Naive thymus-derived CD4-positive, alpha-beta T cell (primary cell): Measurements from ENCODE around the gene RETSAT. TPM values are rescaled to one million over a fixed set of nuclear protein-coding genes. Genes with fewer than 3 reads are reported as not detected.

Experiments
- ATAC-seq: fragments of 150-1000 bp; cut with Tn5 transposase; 2 replicates; pipeline ENCODE4 v1.10.0; 2021; ENCODE audit warnings: mild to moderate bottlenecking, moderate library complexity
- CTCF ChIA-PET: fragments of 350-600 bp; sonication (Branson Sonifier 250); formaldehyde crosslinking; loops from one replicate; lab custom pipeline; 2021; ENCODE audit warnings: antibody characterized with exemption; lab: Charles Lee
- POLR2A ChIA-PET: fragments of 350-600 bp; sonication (Branson Sonifier 250); formaldehyde crosslinking; loops from one replicate; lab custom pipeline; 2021; ENCODE audit warnings: antibody characterized with exemption, inconsistent platforms; lab: Charles Lee
- DNase-seq, 9 donors: peaks; one replicate each; pipeline versions ENCODE4 v3.0.0 to v3.0.0-alpha.2; 2020 to 2022; ENCODE audit warnings: mixed read lengths in 1 of 9
- H3K27ac ChIP-seq: one replicate; pipeline ENCODE4 v1.7.0; 2013; ENCODE audit warnings: mild to moderate bottlenecking, low read depth, low read length, moderate library complexity
- H3K27me3 ChIP-seq, 2 donors: one replicate each; pipeline ENCODE4 v1.7.0; 2013; ENCODE audit warnings: low read length in 2 of 2, mild to moderate bottlenecking in 2 of 2, moderate library complexity in 2 of 2; ENCODE audit not compliant: control insufficient read depth in 2 of 2, insufficient read depth in 2 of 2
- H3K36me3 ChIP-seq, 3 experiments: 1 replicate in 2 of 3; 2 replicates in 1 of 3; pipeline ENCODE4 v1.7.0; 2013; ENCODE audit warnings: low read length in 3 of 3, mild to moderate bottlenecking in 3 of 3, moderate library complexity in 1 of 3; ENCODE audit not compliant: insufficient read depth in 3 of 3, control insufficient read depth in 2 of 3
- H3K4me1 ChIP-seq, 2 donors: one replicate each; pipeline ENCODE4 v1.7.0; 2013; ENCODE audit warnings: low read length in 2 of 2, mild to moderate bottlenecking in 2 of 2, moderate library complexity in 1 of 2; ENCODE audit not compliant: control insufficient read depth in 2 of 2, insufficient read depth in 2 of 2
- H3K4me3 ChIP-seq: 2 replicates; pipeline ENCODE4 v1.7.0; 2013; ENCODE audit warnings: mild to moderate bottlenecking, low read length
- H3K9me3 ChIP-seq, 3 experiments: 1 replicate in 2 of 3; 2 replicates in 1 of 3; pipeline ENCODE4 v1.7.0; 2013; ENCODE audit warnings: low read length in 3 of 3; ENCODE audit not compliant: control insufficient read depth in 2 of 3
- H3K27ac Mint-ChIP-seq, 9 donors: one replicate each; pipeline ENCODE4 v1.8.0; 2020 to 2022; ENCODE audit warnings: mixed read lengths in 9 of 9, mild to moderate bottlenecking in 8 of 9, moderate library complexity in 5 of 9, inconsistent platforms in 2 of 9
- H3K27me3 Mint-ChIP-seq, 5 donors: one replicate each; pipeline ENCODE4 v1.8.0; 2021 to 2022; ENCODE audit warnings: mixed read lengths in 5 of 5, mild to moderate bottlenecking in 1 of 5
- H3K36me3 Mint-ChIP-seq, 5 donors: one replicate each; pipeline ENCODE4 v1.8.0; 2020 to 2022; ENCODE audit warnings: mixed read lengths in 5 of 5, mild to moderate bottlenecking in 3 of 5, inconsistent platforms in 1 of 5
- H3K4me1 Mint-ChIP-seq, 7 donors: one replicate each; pipeline ENCODE4 v1.8.0; 2020 to 2022; ENCODE audit warnings: mixed read lengths in 7 of 7, mild to moderate bottlenecking in 3 of 7, inconsistent platforms in 1 of 7
- H3K4me3 Mint-ChIP-seq, 10 donors: one replicate each; pipeline ENCODE4 v1.8.0; 2020 to 2022; ENCODE audit warnings: mild to moderate bottlenecking in 10 of 10, mixed read lengths in 10 of 10, moderate library complexity in 6 of 10, inconsistent platforms in 2 of 10
- H3K9me3 Mint-ChIP-seq, 11 donors: one replicate each; pipeline ENCODE4 v1.8.0; 2020 to 2022; ENCODE audit warnings: mixed read lengths in 11 of 11, mild to moderate bottlenecking in 4 of 11, inconsistent platforms in 1 of 11, moderate library complexity in 1 of 11
- intact Hi-C, 2 donors: fragments of 100-400 bp; cut with micrococcal nuclease; formaldehyde crosslinking; loops; one replicate each; pipeline ENCODE4 v1.15.1; 2023
- polyA plus RNA-seq, 2 donors: library from polyadenylated mRNA; unstranded; fragments of 300-500 nt; fragmentation: Illumina TruSeq; gene quantifications; one replicate each; pipeline ENCODE4 v1.2.3, GENCODE V29; 2021
- total RNA-seq, 6 experiments: library from RNA in 5 of 6; stranded (reverse) in 5 of 6; gene quantifications; 1 replicate in 5 of 6; 2 replicates in 1 of 6; pipeline ENCODE4 v1.2.3 and lab custom pipeline; 2021 to 2026

The RETSAT gene
- total and polyA plus RNA-seq, 7 experiments from 2014 or later: 8.9 to 30.5 (median 19.5) TPM

DNA sequence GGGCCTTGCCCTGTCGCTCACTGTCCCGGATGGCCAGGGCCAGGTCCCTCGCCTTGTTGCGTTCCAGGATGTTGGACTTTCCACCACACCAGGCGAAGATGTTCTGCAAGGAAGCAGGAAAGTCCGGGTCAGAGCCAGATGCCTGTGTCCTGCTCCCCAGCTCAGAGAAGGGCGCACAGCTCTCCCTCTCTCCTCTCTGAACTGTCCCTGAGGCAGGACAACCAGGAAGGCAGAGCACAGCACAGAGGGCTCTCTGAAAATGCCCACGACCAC, 44.8 kb upstream of the RETSAT start:
- no peak for DNase-seq
- no peak overlapping the region for H3K4me3 ChIP-seq
- intact Hi-C loops: no loop called here
- no peaks in the 10 kb centered on the region for H3K9me3 ChIP-seq
- no peak for ATAC-seq
- ChIA-PET POLR2A (no interaction called here), CTCF (interaction anchor here (0.6 to 1.9 kb wide), 3 partner anchors 142 to 157 kb away, joined by 3 to 6 read pairs (median 3); no protein-coding TSS in a partner anchor)
- no peaks in the 10 kb centered on the region for H3K27me3 ChIP-seq
- Mint-ChIP-seq H3K4me1 (peaks cover 0 to 28% (median 0%) of the 10 kb centered on the region in 7 donors), H3K27ac (no peak overlapping the region), H3K36me3 (peaks cover 0 to 49% (median 14%) of the 10 kb centered on the region in 5 donors), H3K4me3 (no peak overlapping the region), H3K9me3 (peaks cover 0 to 16% (median 5%) of the 10 kb centered on the region in 11 donors), H3K27me3 (no peaks in the 10 kb centered on the region)
- no peak overlapping the region for H3K27ac ChIP-seq
- H3K4me1 ChIP-seq: no peaks in the 10 kb centered on the region
- H3K36me3 ChIP-seq: peaks cover 0 to 30% (median 0%) of the 10 kb centered on the region in 3 experiments

DNA sequence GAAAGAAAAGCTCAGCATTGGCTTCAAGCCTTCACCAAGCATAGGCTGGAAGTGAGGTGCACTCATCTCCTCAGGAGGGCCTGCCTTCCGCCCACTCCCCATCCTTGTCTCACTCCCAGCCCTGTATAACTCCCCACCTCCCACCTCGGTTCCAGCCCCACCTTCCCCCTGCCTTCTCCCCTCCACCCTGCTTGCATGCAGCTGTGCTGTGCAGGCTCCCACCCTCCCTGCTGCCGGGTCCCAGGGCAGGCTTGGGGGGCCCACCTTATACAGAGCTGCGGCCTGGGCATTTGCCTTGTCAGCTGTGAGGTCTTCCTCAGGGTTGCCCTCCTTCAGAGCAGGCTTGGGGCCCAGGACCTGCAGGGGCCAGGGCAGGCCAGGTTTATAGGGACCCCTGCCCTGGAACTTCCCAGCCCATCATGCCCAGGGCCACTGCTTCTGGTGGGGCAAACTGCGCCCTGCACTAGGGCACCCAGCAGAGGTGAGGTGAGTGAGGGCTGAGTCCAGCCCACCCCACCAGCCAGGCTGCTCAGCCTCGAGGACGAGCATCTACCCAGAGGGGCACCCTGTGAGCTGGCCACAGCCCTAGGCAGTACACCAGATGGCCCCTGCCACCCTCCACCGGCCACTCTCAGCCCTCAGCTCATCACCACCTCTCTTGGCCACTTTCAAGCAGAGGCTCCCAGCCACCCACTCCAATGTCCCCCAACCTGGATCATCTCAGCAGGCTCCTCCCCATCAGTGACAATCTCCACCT, 44.3 kb upstream of the RETSAT start:
- DNase-seq: no peak
- peaks cover 0 to 11% (median 4%) of the 10 kb centered on the region in 11 donors for H3K9me3 Mint-ChIP-seq
- Histone ChIP-seq H3K36me3 (peaks cover 0 to 32% (median 0%) of the 10 kb centered on the region in 3 experiments), H3K4me3 (no peak overlapping the region), H3K4me1 (no peaks in the 10 kb centered on the region), H3K27ac (no peak overlapping the region), H3K27me3 (no peaks in the 10 kb centered on the region), H3K9me3 (no peaks in the 10 kb centered on the region)
- H3K27ac Mint-ChIP-seq: no peak overlapping the region
- no peaks in the 10 kb centered on the region for H3K27me3 Mint-ChIP-seq
- peaks cover 0 to 32% (median 0%) of the 10 kb centered on the region in 7 donors for H3K4me1 Mint-ChIP-seq
- ChIA-PET CTCF (interaction anchor here (0.6 to 1.9 kb wide), 3 partner anchors 143 to 158 kb away, joined by 3 to 6 read pairs (median 3); no protein-coding TSS in a partner anchor), POLR2A (no interaction called here)
- H3K4me3 Mint-ChIP-seq: no peak overlapping the region
- peaks cover 0 to 45% (median 18%) of the 10 kb centered on the region in 5 donors for H3K36me3 Mint-ChIP-seq
- peak; percentile 20 for ATAC-seq
- intact Hi-C loops: no loop called here

DNA sequence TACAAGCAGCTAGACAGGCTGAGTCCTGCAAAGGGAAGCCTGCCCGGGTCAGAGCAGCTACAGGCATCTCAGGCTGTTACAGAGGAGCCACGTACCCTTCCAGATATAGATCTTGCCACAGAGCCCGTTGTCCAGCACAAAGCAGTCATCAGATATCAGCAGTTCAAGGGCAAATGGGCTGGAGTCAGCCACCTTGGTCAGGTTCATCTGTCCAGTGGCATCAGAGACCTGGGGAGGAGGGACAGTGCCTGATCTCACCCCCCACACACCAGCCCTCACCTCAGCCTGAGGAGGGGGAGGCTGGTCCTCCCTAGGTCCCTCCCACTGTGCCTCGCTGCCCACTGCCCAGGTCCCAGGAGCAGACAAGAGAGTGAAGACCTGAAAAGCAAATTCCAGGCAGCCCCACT, 43.6 kb upstream of the RETSAT start:
- Mint-ChIP-seq H3K4me3 (no peak overlapping the region), H3K36me3 (peaks cover 0 to 39% (median 14%) of the 10 kb centered on the region in 5 donors), H3K9me3 (peaks cover 0 to 4% (median under 1%) of the 10 kb centered on the region in 11 donors), H3K4me1 (peaks cover 0 to 37% (median 4%) of the 10 kb centered on the region in 7 donors), H3K27me3 (no peaks in the 10 kb centered on the region), H3K27ac (peak overlapping the region in 1 of 9 donors; percentile 51)
- POLR2A ChIA-PET: interaction anchor here (0.6 kb wide), 1 partner anchor 190 kb away, joined by 3 read pairs; no protein-coding TSS in a partner anchor
- no peak for DNase-seq
- CTCF ChIA-PET: no interaction called here
- H3K4me3 ChIP-seq: no peak overlapping the region
- intact Hi-C loops: no loop called here
- no peak for ATAC-seq
- H3K9me3 ChIP-seq: no peaks in the 10 kb centered on the region
- H3K4me1 ChIP-seq: no peaks in the 10 kb centered on the region
- H3K27me3 ChIP-seq: no peaks in the 10 kb centered on the region
- peaks cover 0 to 32% (median 0%) of the 10 kb centered on the region in 3 experiments for H3K36me3 ChIP-seq
- H3K27ac ChIP-seq: no peak overlapping the region

- no peak overlapping the region for H3K4me3 Mint-ChIP-seq
- intact Hi-C loops: no loop called here
Observed at GRCh38 chr2:85396531-85397470, 42.5 kb upstream of the RETSAT start.

DNA sequence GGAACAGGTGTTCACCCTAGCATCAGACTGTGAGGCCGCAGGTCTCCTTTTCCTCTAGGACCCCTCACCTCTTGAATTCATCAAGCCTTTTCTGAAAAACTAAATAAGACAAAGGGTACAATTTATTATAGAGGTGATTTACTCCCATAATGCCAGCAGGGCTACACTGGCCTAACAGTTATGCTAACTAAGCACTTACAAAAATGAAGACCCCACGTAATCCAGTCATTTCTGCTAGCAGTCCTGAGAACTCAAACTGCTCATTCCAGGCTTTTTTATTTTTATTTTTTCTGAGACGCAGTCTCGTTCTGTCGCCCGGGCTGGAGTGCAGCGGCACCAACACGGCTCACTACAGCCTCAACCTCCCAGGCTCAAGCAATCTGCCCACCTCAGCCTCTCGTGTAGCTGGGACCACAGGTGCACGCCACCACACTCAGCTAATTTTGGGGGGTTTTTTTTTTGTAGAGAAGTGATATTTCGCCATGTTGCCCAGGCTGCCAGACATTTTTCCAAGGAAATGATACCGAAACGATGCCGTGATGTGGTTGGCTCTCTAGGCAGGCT, 41.7 kb upstream of the RETSAT start:
- Mint-ChIP-seq H3K4me3 (no peak overlapping the region), H3K27ac (no peak overlapping the region), H3K27me3 (no peaks in the 10 kb centered on the region), H3K36me3 (peaks cover 0 to 29% (median 7%) of the 10 kb centered on the region in 5 donors), H3K9me3 (no peaks in the 10 kb centered on the region), H3K4me1 (peaks cover 5 to 48% (median 15%) of the 10 kb centered on the region in 7 donors)
- ATAC-seq: no peak
- ChIA-PET CTCF (no interaction called here), POLR2A (no interaction called here)
- intact Hi-C loops: no loop called here
- Histone ChIP-seq H3K36me3 (peaks cover 0 to 29% (median 0%) of the 10 kb centered on the region in 3 experiments), H3K4me1 (peaks cover 0 to 11% of the 10 kb centered on the region in 2 donors), H3K27me3 (no peaks in the 10 kb centered on the region), H3K9me3 (no peaks in the 10 kb centered on the region), H3K4me3 (no peak overlapping the region), H3K27ac (no peak overlapping the region)
- DNase-seq: no peak

More at GRCh38 chr2:85396531-85397470, 42.5 kb upstream of the RETSAT start:
- ChIA-PET POLR2A (interaction anchor here (0.6 kb wide), 2 partner anchors 22 to 191 kb away, joined by 3 read pairs; no protein-coding TSS in a partner anchor), CTCF (no interaction called here)
- Histone ChIP-seq H3K36me3 (peaks cover 0 to 33% (median 0%) of the 10 kb centered on the region in 3 experiments), H3K27ac (no peak overlapping the region), H3K9me3 (no peaks in the 10 kb centered on the region), H3K4me1 (peaks cover 0 to 6% of the 10 kb centered on the region in 2 donors), H3K27me3 (no peaks in the 10 kb centered on the region), H3K4me3 (no peak overlapping the region)
- Mint-ChIP-seq H3K27ac (peak overlapping the region in 4 of 9 donors; percentile 14 to 56 (median 37)), H3K4me1 (peaks cover 0 to 42% (median 10%) of the 10 kb centered on the region in 7 donors), H3K9me3 (no peaks in the 10 kb centered on the region), H3K27me3 (no peaks in the 10 kb centered on the region), H3K36me3 (peaks cover 0 to 33% (median 9%) of the 10 kb centered on the region in 5 donors)
- DNase-seq: no peak
- ATAC-seq: no peak

GRCh38 chr2:85394976-85395375, 40.6 kb upstream of the RETSAT start:
- no peak for ATAC-seq
- ChIA-PET CTCF (interaction anchor here (0.6 to 11.5 kb wide), 2 partner anchors 147 to 158 kb away, joined by 3 to 90 read pairs; no protein-coding TSS in a partner anchor), POLR2A (no interaction called here)
- H3K27me3 Mint-ChIP-seq: no peaks in the 10 kb centered on the region
- Histone ChIP-seq H3K4me1 (peaks cover 0 to 11% of the 10 kb centered on the region in 2 donors), H3K36me3 (peaks cover 0 to 28% (median 0%) of the 10 kb centered on the region in 3 experiments), H3K4me3 (no peak overlapping the region), H3K27ac (no peak overlapping the region), H3K27me3 (no peaks in the 10 kb centered on the region), H3K9me3 (no peaks in the 10 kb centered on the region)
- no peak for DNase-seq
- H3K9me3 Mint-ChIP-seq: no peaks in the 10 kb centered on the region
- H3K4me3 Mint-ChIP-seq: no peak overlapping the region
- H3K4me1 Mint-ChIP-seq: peaks cover 5 to 44% (median 15%) of the 10 kb centered on the region in 7 donors
- intact Hi-C loops: loop anchor here in 1 of 2 donors (5.0 kb wide), 1 partner anchor 43 kb away; the partner anchor contains the start of genes ELMOD3 and RETSAT
- H3K27ac Mint-ChIP-seq: peak overlapping the region in 1 of 9 donors; percentile 54
- H3K36me3 Mint-ChIP-seq: peaks cover 0 to 22% (median 4%) of the 10 kb centered on the region in 5 donors
